ENCODE data around the gene FBXW8.

FBXW8 gene

GRCh38 chr12:116887897-116888296, 22.9 kb upstream of the FBXW8 start:
- DNase-seq = no peak

- DNase-seq = no peak
Observed at GRCh38 chr12:116890330-116890729, 20.4 kb upstream of the FBXW8 start.

GRCh38 chr12:116891019-116891418, 19.7 kb upstream of the FBXW8 start:
- DNase-seq = no peak

GRCh38 chr12:116892349-116893140, 18.2 kb upstream of the FBXW8 start:
- DNase-seq = no peak

- DNase-seq = no peak
Observed at GRCh38 chr12:116894913-116895312, 15.8 kb upstream of the FBXW8 start.

- DNase-seq = no peak
Observed at GRCh38 chr12:116896411-116896924, 14.3 kb upstream of the FBXW8 start.

GRCh38 chr12:116897476-116897875, 13.3 kb upstream of the FBXW8 start:
- DNase-seq = no peak

GRCh38 chr12:116898669-116899068, 12.1 kb upstream of the FBXW8 start:
- no peak for DNase-seq

GRCh38 chr12:116901612-116902011, 9.1 kb upstream of the FBXW8 start:
- DNase-seq = no peak

- DNase-seq = no peak
Observed at GRCh38 chr12:116903818-116904217, 6.9 kb upstream of the FBXW8 start.

- DNase-seq = no peak
Observed at GRCh38 chr12:116906285-116906684, 4.5 kb upstream of the FBXW8 start.

- no peak for DNase-seq
Observed at GRCh38 chr12:116910280-116910644, 488 bp upstream of the FBXW8 start.

- DNase-seq = no peak
Observed at GRCh38 chr12:116915326-116915725, 4.6 kb downstream of the FBXW8 start.

- no peak for DNase-seq
Observed at GRCh38 chr12:116916122-116916521, 5.4 kb downstream of the FBXW8 start.

GRCh38 chr12:116916714-116917114, 6.0 kb downstream of the FBXW8 start:
- no peak for DNase-seq

GRCh38 chr12:116918464-116918863, 7.7 kb downstream of the FBXW8 start:
- DNase-seq = no peak

- no peak for DNase-seq
Observed at GRCh38 chr12:116919247-116919661, 8.5 kb downstream of the FBXW8 start.

GRCh38 chr12:116919706-116920485, 9.1 kb downstream of the FBXW8 start:
- DNase-seq = no peak

GRCh38 chr12:116920939-116921338, 10.2 kb downstream of the FBXW8 start:
- no peak for DNase-seq

- DNase-seq = no peak
Observed at GRCh38 chr12:116922194-116922897, 11.6 kb downstream of the FBXW8 start.

- no peak for DNase-seq
Observed at GRCh38 chr12:116924558-116925453, 14.1 kb downstream of the FBXW8 start.

Measured in right hindlimb (tissue), 1 donor.